ENCODE data around the gene ZNF74. TPM values are rescaled to one million over a fixed set of nuclear protein-coding genes. Genes with fewer than 3 reads are reported as not detected.
A peak's percentile ranks its signal among the peaks of the same experiment; 100 is the strongest.

Gene ZNF74
- total RNA-seq, 4 donors from 2014 or later, result 9.6 to 20.0 (median 15.0) TPM

DNA sequence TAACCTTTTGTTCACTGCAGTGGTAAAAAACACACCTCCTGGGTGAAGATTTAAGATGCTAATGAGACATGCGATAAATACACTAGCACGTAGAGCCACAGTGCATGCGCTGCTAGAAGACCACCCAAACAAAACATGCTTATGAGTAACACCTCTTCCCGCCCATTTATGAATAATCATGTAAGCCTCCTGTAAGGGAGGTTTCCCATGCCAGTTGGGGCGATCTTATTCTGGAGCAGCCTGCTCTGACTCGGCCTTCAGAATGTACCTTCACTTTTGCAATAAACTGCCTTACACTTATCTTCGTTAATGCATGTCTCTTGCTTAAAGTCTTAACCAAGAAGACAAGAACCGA, 61.7 kb downstream of the ZNF74 start:
- TF ChIP-seq EP300 (IDR thresholded peaks at IDR 0.05) (no peak), CTCF (IDR thresholded peaks at IDR 0.05) (no peak), POLR2AphosphoS5 (IDR thresholded peaks at IDR 0.05) (no peak), POLR2A (IDR thresholded peaks at IDR 0.05; ENCODE audit: low read depth) (no peak)
- H3K4me1 ChIP-seq, result peaks cover 0 to 12% (median 4%) of the 10 kb centered on the region in 4 donors
- peaks cover 0 to 68% (median 32%) of the 10 kb centered on the region in 4 donors for H3K36me3 ChIP-seq
- 86% methylated on average over 8 of the region's 8 CpGs for WGBS
- intact Hi-C loops (cut with DNase I), result loop anchor here (2.0 to 5.0 kb wide), 2 partner anchors 37 kb away; no protein-coding TSS in a partner anchor
- H3K4me3 ChIP-seq, result no peak overlapping the region
- H3K27ac ChIP-seq (replicated peaks in 1 of 4), result no peak overlapping the region
- H3K9me3 ChIP-seq, result no peaks in the 10 kb centered on the region
- no peaks in the 10 kb centered on the region for H3K27me3 ChIP-seq
- no peak for DNase-seq (ENCODE audit: extremely low spot score)

DNA sequence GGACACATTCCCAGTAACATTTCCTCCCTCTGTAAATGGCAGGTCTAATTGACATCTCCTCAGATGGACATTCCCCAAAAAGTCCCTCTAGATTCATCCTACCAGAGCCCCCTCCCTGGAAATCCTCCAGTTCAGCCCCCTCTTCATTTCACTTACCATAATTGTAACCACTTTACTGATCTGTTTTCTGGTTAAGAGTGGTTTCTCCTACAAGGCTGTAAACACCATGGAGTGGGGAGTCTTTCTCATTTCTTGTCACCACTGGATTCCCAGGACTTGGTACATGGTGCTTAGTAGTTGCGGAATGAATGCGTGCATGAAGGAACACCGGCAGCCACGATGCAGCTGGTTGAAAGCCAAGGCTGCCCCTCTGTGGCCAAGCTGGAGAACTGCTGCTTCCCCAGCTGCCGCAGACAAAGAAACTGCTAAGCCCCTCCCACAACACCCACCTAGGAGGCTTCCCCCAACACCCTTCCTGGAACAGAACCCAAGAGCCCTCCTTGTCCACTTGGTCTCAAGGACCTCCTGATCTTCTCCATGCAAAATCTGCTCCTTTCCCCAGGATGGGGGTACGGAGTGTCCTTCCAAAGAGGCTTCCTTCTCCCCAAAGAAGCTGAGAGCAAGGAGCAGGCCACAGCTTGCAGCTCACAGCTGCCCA, 62.2 kb downstream of the ZNF74 start:
- no peak for DNase-seq (ENCODE audit: extremely low spot score)
- TF ChIP-seq EP300 (IDR thresholded peaks at IDR 0.05), result no peak
- TF ChIP-seq POLR2AphosphoS5 (IDR thresholded peaks at IDR 0.05), result peak in 1 of 2 donors; percentile 57
- TF ChIP-seq CTCF (IDR thresholded peaks at IDR 0.05), result peak; percentile 87 to 93 (median 88)
- H3K4me3 ChIP-seq, result no peak overlapping the region
- WGBS, result 17% methylated on average over 6 of the region's 6 CpGs
- H3K9me3 ChIP-seq, result no peaks in the 10 kb centered on the region
- H3K36me3 ChIP-seq, result peaks cover 0 to 63% (median 29%) of the 10 kb centered on the region in 4 donors
- peaks cover 0 to 12% (median 4%) of the 10 kb centered on the region in 4 donors for H3K4me1 ChIP-seq
- no peak overlapping the region for H3K27ac ChIP-seq (replicated peaks in 1 of 4)
- intact Hi-C loops (cut with DNase I), result loop anchor here (2.0 to 5.0 kb wide), 2 partner anchors 36 to 37 kb away; no protein-coding TSS in a partner anchor
- H3K27me3 ChIP-seq, result no peaks in the 10 kb centered on the region

DNA sequence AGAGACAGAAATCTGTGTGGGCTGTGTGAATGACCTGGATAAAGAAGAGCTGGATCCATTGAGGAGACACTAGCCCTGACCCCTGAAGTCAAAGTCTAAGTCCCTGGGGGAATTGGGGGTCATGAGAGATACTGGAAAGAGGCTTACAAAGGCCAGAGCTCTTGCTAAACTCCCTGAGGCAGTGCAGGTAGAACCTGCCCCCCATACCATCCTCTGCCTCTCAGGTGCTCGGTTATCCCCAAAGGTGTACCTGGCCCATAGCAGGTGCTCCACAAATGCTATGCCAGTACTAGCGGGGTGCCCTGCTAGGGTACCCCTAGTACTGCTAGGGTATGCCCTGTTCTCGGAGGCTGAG, 62.7 kb downstream of the ZNF74 start:
- Histone ChIP-seq H3K27ac (replicated peaks in 1 of 4) (no peak overlapping the region), H3K36me3 (peaks cover 0 to 58% (median 27%) of the 10 kb centered on the region in 4 donors), H3K9me3 (no peaks in the 10 kb centered on the region), H3K4me3 (no peak overlapping the region), H3K27me3 (no peaks in the 10 kb centered on the region), H3K4me1 (peaks cover 0 to 12% (median 4%) of the 10 kb centered on the region in 4 donors)
- no peak for TF ChIP-seq POLR2AphosphoS5 (IDR thresholded peaks at IDR 0.05)
- no peak for TF ChIP-seq POLR2A (IDR thresholded peaks at IDR 0.05; ENCODE audit: low read depth)
- no peak for TF ChIP-seq EP300 (IDR thresholded peaks at IDR 0.05)
- TF ChIP-seq CTCF (IDR thresholded peaks at IDR 0.05), result no peak
- 81% methylated on average over 2 of the region's 3 CpGs for WGBS
- no peak for DNase-seq (ENCODE audit: extremely low spot score)
- intact Hi-C loops (cut with DNase I), result loop anchor here (2.0 to 5.0 kb wide), 2 partner anchors 36 to 38 kb away; no protein-coding TSS in a partner anchor

DNA sequence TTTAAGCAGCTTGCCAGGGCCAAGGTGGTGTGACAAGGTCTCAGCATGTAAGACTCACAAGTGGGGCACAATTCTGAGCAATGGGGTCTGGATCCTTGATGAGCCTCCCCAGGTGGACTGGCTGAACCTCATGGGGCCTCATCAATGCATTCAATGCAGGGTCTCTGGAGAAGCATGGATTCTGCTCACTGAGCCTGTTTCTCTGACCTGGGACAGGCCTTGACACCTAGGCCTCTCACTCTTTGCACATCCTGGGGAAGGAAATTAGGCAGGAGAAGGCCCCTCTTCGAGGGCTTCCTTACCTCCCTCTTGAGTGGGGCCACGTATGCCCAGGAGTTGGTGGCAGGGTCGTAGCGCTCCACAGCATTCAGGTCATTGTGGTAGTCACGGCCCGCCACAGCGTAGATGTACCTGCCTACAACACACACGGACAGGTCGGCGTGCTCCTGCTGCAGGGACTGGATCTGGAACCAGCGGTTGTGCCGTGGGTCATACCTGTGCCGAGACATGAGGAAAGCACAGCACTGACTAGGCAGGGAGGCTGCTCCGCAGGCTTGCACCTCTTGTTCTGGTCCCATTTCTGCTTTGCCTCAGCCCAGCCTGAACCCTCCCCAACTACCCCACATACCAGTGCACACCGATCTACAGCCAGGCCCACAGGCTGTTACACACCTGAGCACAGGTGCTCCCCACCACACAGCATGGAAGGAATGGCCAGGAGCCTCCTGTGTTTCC, 63.7 kb downstream of the ZNF74 start:
- Histone ChIP-seq H3K9me3 (no peaks in the 10 kb centered on the region), H3K27me3 (no peaks in the 10 kb centered on the region), H3K4me1 (peaks cover 0 to 12% (median 4%) of the 10 kb centered on the region in 4 donors), H3K4me3 (no peak overlapping the region), H3K27ac (replicated peaks in 1 of 4) (no peak overlapping the region), H3K36me3 (peaks cover 0 to 50% (median 27%) of the 10 kb centered on the region in 4 donors)
- DNase-seq (ENCODE audit: extremely low spot score), result no peak
- 90% methylated on average over 6 of the region's 15 CpGs for WGBS
- intact Hi-C loops (cut with DNase I), result loop anchor here (2.0 to 5.0 kb wide), 2 partner anchors 35 to 39 kb away; no protein-coding TSS in a partner anchor
- TF ChIP-seq EP300 (IDR thresholded peaks at IDR 0.05) (no peak), POLR2AphosphoS5 (IDR thresholded peaks at IDR 0.05) (no peak), CTCF (IDR thresholded peaks at IDR 0.05) (no peak), POLR2A (IDR thresholded peaks at IDR 0.05; ENCODE audit: low read depth) (no peak)

Small RNAs within 50 kb of the gene (small RNA-seq; reads per million reads assigned to genes)
- gene RNU6-225P, result 0 reads per million in 3 donors

Other genes starting within 250 kb of the ZNF74 start
- gene CCDC188, start 243.1 kb upstream of the ZNF74 start, total RNA-seq, result 1 to 10 TPM in 1 of 4 donors, under 1 TPM in 3; 0.17 to 1.4 (median 0.64) TPM
- gene RTN4R, start 125.8 kb upstream of the ZNF74 start, total RNA-seq, result 1 to 10 TPM in 2 of 4 donors, not detected in 2; 1.8 to 2.2 TPM
- 10 to 100 TPM; 41.5 to 73.0 (median 52.9) TPM for gene DGCR6L, start 74.1 kb upstream of the ZNF74 start, total RNA-seq
- gene SCARF2, start 43.7 kb downstream of the ZNF74 start, total RNA-seq, result 10 to 100 TPM; 14.5 to 31.6 (median 22.2) TPM
- 10 to 100 TPM; 19.9 to 35.5 (median 27.3) TPM for gene KLHL22, start 101.6 kb downstream of the ZNF74 start, total RNA-seq
- gene MED15, start 113.5 kb downstream of the ZNF74 start, total RNA-seq, result 10 to 100 TPM; 34.0 to 54.1 (median 38.9) TPM